Ovary (tissue), 3 donors: ENCODE data around the gene WBP1.

Source experiments
- EP300 ChIP-seq: sonication (generic); formaldehyde crosslinking; IDR thresholded peaks from one replicate; pipeline ENCODE4 v1.6.1; 2017; ENCODE audit warnings: antibody characterized with exemption
- POLR2A ChIP-seq: fragments of 450-650 bp; IDR thresholded peaks from one replicate; pipeline ENCODE4 v1.6.1; 2017; ENCODE audit warnings: antibody characterized with exemption, mild to moderate bottlenecking, moderate library complexity
- TF ChIP-seq, protein P1 (sequence below), 3 donors: fragments of 450-650 bp in 2 of 3; fragments of 200-600 bp in 1 of 3; IDR thresholded peaks; one replicate each; pipeline versions ENCODE4 v1.5.1 to v1.8.0; 2016 to 2022; ENCODE audit warnings: antibody characterized with exemption in 3 of 3, mild to moderate bottlenecking in 1 of 3
- donor health status: DM: no; HTN: no; CAD: no.

DNA sequence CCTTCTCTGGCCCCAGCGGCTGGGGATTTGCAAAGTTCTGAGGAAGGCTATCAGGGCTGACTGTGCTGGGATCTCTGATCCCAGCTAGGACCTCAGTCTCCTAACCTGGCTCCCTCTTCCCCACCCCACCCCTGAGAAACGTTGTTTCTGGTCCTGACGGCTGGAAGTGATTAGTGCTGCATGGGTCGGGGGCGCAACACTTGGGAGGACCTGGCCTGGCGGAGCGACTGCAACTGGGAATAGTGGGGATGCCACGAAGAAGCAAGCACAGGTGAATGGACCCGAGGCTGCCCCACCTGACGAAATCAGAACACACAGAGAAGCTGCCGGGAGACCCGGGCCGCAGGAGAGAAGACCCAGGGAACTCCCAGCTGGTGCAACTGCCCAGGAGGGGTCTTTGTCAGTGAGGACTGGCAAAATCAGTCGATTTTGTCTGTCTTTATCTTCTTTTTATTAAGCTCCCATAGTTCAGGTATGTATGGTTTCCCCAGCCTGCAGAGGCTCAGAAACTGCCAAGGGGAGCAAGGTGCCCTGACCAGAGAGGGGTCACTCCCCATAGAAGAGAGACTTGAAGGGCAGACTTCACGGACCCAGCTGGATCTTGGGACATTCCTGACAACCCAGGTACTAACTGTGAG, 41.8 kb downstream of the WBP1 start:
- TF ChIP-seq, protein P1, sequence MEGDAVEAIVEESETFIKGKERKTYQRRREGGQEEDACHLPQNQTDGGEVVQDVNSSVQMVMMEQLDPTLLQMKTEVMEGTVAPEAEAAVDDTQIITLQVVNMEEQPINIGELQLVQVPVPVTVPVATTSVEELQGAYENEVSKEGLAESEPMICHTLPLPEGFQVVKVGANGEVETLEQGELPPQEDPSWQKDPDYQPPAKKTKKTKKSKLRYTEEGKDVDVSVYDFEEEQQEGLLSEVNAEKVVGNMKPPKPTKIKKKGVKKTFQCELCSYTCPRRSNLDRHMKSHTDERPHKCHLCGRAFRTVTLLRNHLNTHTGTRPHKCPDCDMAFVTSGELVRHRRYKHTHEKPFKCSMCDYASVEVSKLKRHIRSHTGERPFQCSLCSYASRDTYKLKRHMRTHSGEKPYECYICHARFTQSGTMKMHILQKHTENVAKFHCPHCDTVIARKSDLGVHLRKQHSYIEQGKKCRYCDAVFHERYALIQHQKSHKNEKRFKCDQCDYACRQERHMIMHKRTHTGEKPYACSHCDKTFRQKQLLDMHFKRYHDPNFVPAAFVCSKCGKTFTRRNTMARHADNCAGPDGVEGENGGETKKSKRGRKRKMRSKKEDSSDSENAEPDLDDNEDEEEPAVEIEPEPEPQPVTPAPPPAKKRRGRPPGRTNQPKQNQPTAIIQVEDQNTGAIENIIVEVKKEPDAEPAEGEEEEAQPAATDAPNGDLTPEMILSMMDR (IDR thresholded peaks at IDR 0.05), result no peak
- TF ChIP-seq EP300 (no peak), POLR2A (no peak)
